ENCODE results near the gene TTC23L.

DNA sequence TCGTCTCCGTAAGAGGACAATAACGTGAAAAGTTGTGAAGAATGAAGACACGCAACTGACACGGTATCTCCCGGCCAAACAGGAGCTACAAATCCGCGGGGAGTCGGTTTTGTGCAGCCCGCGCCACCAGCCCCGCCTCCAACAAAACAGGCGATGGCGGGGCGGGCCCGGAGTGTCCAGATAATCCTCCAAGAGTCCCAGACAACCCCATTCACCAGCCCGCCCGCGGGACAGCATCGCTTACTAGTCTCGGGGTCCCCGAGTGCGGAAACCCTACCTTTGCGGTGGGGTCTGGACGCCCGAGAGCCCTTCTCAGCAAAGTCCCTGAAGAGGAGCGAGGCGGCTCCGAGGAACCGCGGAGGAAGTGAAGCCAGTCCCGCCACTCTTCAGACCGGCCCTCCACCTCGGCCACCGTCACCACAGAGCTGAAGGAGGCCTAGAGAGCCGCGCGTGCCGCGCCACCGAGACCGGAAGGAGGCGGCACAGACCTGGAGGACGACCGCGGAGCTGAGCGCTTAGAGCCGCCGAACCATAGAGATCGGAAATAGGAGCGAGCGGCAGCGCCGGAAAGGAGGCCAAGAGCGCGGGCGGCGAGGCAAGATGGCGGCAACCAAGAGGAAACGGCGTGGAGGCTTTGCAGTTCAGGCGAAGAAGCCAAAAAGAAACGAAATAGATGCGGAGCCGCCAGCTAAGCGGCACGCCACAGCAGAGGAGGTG is 76.3 kb downstream of the TTC23L start, which contains the start of the genes BRIX1 and RAD1:
- peak in 2 of 3 donors; percentile 58 to 99 for TF ChIP-seq POLR2AphosphoS5 (IDR thresholded peaks at IDR 0.05)
- TF ChIP-seq POLR2A (IDR thresholded peaks at IDR 0.05) = peak in 1 of 2 donors; percentile 48

Data from suprapubic skin (tissue), 4 donors.